ENCODE measurements around the gene TMEM266. TPM values are rescaled to one million over a fixed set of nuclear protein-coding genes. Genes with fewer than 3 reads are reported as not detected.

Gene TMEM266
- total and polyA plus RNA-seq, 2 of the 4 experiments (the other 2 are of a cell fraction) = not detected

DNA sequence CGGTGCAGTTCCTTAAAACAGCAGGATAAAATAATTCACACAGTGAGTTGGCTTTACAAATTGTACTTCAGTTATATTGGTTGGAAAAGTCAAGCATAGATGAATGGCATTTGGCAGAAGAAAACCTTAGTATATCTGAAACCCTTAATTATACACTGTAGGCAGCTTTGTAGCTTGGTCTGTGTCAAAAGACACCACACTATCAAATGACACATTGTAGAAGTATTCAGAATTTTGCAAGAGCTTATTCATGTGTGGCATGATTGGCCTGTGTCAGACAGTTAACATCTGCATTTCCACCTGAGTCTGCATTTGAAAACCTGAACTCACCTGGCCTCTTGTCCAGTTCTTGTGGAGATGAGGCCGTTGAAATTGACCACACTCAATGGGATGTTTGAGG is 13.8 kb downstream of the TMEM266 start:
- intact Hi-C loops (cut with micrococcal nuclease) = no loop called here
- Histone ChIP-seq H3K27me3 (ENCODE audit: control insufficient read depth, insufficient read depth, low read length) (peaks cover 31% of the 10 kb centered on the region), H2BK120ac (ENCODE audit: low read depth, low read length) (no peak overlapping the region), H2BK20ac (ENCODE audit: low read depth, low read length) (no peak overlapping the region), H4K20me1 (ENCODE audit: insufficient read depth, low read length) (no peaks in the 10 kb centered on the region), H3K9me3 (ENCODE audit: control insufficient read depth, insufficient read depth, low read length) (no peaks in the 10 kb centered on the region), H3K56ac (ENCODE audit: extremely low read depth, insufficient read depth, low read length) (no peak overlapping the region), H3K79me1 (ENCODE audit: low read depth in 1 of 2, low read length in 2 of 2) (no peaks in the 10 kb centered on the region), H3K36me3 (ENCODE audit: control insufficient read depth, insufficient read depth, low read length) (no peaks in the 10 kb centered on the region), H3K4me3 (ENCODE audit: insufficient read depth, low read depth, low read length) (no peak overlapping the region), H3K18ac (ENCODE audit: low read depth, low read length) (no peak overlapping the region), H3K4ac (ENCODE audit: low read depth, low read length) (no peak overlapping the region), H4K91ac (ENCODE audit: insufficient read depth, low read depth, low read length) (no peak overlapping the region), H4K8ac (ENCODE audit: low read depth in 2 of 2, low read length in 2 of 2) (no peak overlapping the region), H2AK9ac (replicated peaks; ENCODE audit: low read depth, low read length, poor library complexity) (no peak overlapping the region), H2AFZ (replicated peaks; ENCODE audit: low read length, poor library complexity) (no peak overlapping the region), H3K14ac (replicated peaks; ENCODE audit: low read depth, low read length) (no peak overlapping the region), H3K9me1 (ENCODE audit: insufficient read depth, low read length) (no peaks in the 10 kb centered on the region), H2BK5ac (ENCODE audit: low read depth, low read length, poor library complexity, severe bottlenecking) (no peak overlapping the region), H3K4me2 (ENCODE audit: low read depth, low read length) (no peak overlapping the region), H3K27ac (ENCODE audit: insufficient read depth, low read length) (no peak overlapping the region), H4K5ac (ENCODE audit: low read depth, low read length) (no peak overlapping the region), H3K4me1 (ENCODE audit: control insufficient read depth, insufficient read depth, low read length) (no peaks in the 10 kb centered on the region), H3K23ac (ENCODE audit: low read depth, low read length) (no peak overlapping the region), H2BK15ac (ENCODE audit: low read depth, low read length) (no peak overlapping the region), H3K9ac (ENCODE audit: low read depth, low read length) (no peak overlapping the region), H2AK5ac (ENCODE audit: low read depth, low read length) (no peak overlapping the region)
- ChIA-PET CTCF (no interaction called here), POLR2A (ENCODE audit: unreplicated experiment) (no interaction called here)
- no TSS peak for BruUV-seq (replicated peaks)
- WGBS, 2 experiments (ENCODE audit: extremely low coverage in 2 of 2, insufficient read length in 1 of 2) = 33% methylated on average over 1 of the region's 2 CpGs; no CpG with 5 or more reads in 1 of the 2 experiments
- DNase-seq = no peak
- TF ChIP-seq RAD21 (IDR thresholded peaks at IDR 0.05; ENCODE audit: low read length) (no peak), SMC3 (IDR thresholded peaks at IDR 0.05; ENCODE audit: low read depth, low read length) (no peak), CHD1 (IDR thresholded peaks at IDR 0.05; ENCODE audit: low read depth, low read length) (no peak), MXI1 (IDR thresholded peaks at IDR 0.05; ENCODE audit: borderline replicate concordance, low read depth, low read length) (no peak), CEBPB (IDR thresholded peaks at IDR 0.05; ENCODE audit: low read depth, low read length) (no peak), BHLHE40 (IDR thresholded peaks at IDR 0.05; ENCODE audit: low read depth, low read length) (no peak), FOS (IDR thresholded peaks at IDR 0.05; ENCODE audit: low read depth, low read length) (no peak), MAFK (IDR thresholded peaks at IDR 0.05; ENCODE audit: low read depth, low read length) (no peak)
- TF ChIP-seq, protein P1, sequence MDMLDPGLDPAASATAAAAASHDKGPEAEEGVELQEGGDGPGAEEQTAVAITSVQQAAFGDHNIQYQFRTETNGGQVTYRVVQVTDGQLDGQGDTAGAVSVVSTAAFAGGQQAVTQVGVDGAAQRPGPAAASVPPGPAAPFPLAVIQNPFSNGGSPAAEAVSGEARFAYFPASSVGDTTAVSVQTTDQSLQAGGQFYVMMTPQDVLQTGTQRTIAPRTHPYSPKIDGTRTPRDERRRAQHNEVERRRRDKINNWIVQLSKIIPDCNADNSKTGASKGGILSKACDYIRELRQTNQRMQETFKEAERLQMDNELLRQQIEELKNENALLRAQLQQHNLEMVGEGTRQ (IDR thresholded peaks at IDR 0.05; ENCODE audit: low read depth, low read length) = no peak
- dilution Hi-C loops (cut with HindIII; ENCODE audit: low sequenced_read_pairs, unreplicated experiment) = no loop called here
- ATAC-seq (ENCODE audit: low read depth) = no peak
- in situ Hi-C loops (cut with MboI; ENCODE audit: low sequenced_read_pairs) = no loop called here
